Loucy (cell line): Measurements from ENCODE around the gene PDE2A.
A peak's percentile ranks its signal among the peaks of the same experiment; 100 is the strongest.

Source experiments
- H2AFZ ChIP-seq: fragments of 200-600 bp; sonication (generic); 2 replicates; pipeline ENCODE4 v1.6.0; 2016; ENCODE audit warnings: antibody characterized with exemption, mild to moderate bottlenecking, low read length, moderate library complexity
- H3F3A ChIP-seq: fragments of 200-600 bp; 2 replicates; pipeline ENCODE4 v1.6.0; 2016; ENCODE audit warnings: antibody characterized with exemption, low read depth, mild to moderate bottlenecking
- H3K27me3 ChIP-seq: fragments of 200-600 bp; sonication (generic); 2 replicates; pipeline ENCODE4 v1.6.1; 2014; ENCODE audit warnings: low read length, mild to moderate bottlenecking; ENCODE audit not compliant: insufficient read depth, poor library complexity, severe bottlenecking
- H3K36me3 ChIP-seq: fragments of 200-600 bp; sonication (generic); 2 replicates; pipeline ENCODE4 v1.6.1; 2016; ENCODE audit warnings: low read length; ENCODE audit not compliant: insufficient read depth
- H3K4me1 ChIP-seq: fragments of 200-600 bp; sonication (generic); 2 replicates; pipeline ENCODE4 v1.5.1; 2014; ENCODE audit warnings: low read length, mild to moderate bottlenecking; ENCODE audit not compliant: insufficient read depth, poor library complexity, severe bottlenecking
- H3K4me2 ChIP-seq: fragments of 200-600 bp; sonication (generic); 2 replicates; pipeline ENCODE4 v1.6.0; 2014; ENCODE audit warnings: antibody characterized with exemption, low read length, low read depth, mild to moderate bottlenecking; ENCODE audit not compliant: poor library complexity, severe bottlenecking
- H3K4me3 ChIP-seq: fragments of 200-600 bp; sonication (generic); 2 replicates; pipeline ENCODE4 v1.5.1; 2014; ENCODE audit warnings: low read length, mild to moderate bottlenecking, mixed read lengths; ENCODE audit not compliant: poor library complexity, severe bottlenecking
- H3K79me2 ChIP-seq: fragments of 200-600 bp; sonication (generic); 2 replicates; pipeline ENCODE4 v1.6.1; 2014; ENCODE audit warnings: low read length; ENCODE audit not compliant: insufficient read depth
- H3K9ac ChIP-seq: fragments of 200-600 bp; sonication (generic); 2 replicates; pipeline ENCODE4 v1.6.0; 2014; ENCODE audit warnings: mild to moderate bottlenecking, low read depth, low read length, moderate library complexity; ENCODE audit not compliant: poor library complexity, severe bottlenecking
- H3K9me2 ChIP-seq: fragments of 200-600 bp; sonication (generic); replicated peaks from 2 replicates; pipeline ENCODE4 v1.6.1; 2016; ENCODE audit warnings: low read depth, low read length, mixed read lengths
- H3K9me3 ChIP-seq: fragments of 200-600 bp; sonication (generic); 2 replicates; pipeline ENCODE4 v1.6.1; 2014; ENCODE audit warnings: mild to moderate bottlenecking, antibody characterized with exemption, low read length, low read depth; ENCODE audit not compliant: insufficient read depth
- H4K20me1 ChIP-seq: fragments of 200-600 bp; sonication (generic); 2 replicates; pipeline ENCODE4 v1.6.0; 2014; ENCODE audit warnings: antibody characterized with exemption, low read length, mild to moderate bottlenecking; ENCODE audit not compliant: insufficient read depth, poor library complexity, severe bottlenecking
- EZH2phosphoT487 ChIP-seq: fragments of 200-600 bp; IDR thresholded peaks from 2 replicates; pipeline ENCODE4 v1.6.1; 2018; ENCODE audit warnings: antibody characterized with exemption, mild to moderate bottlenecking, moderate library complexity, borderline replicate concordance
- TF ChIP-seq, protein P1 (sequence below): fragments of 200-600 bp; sonication (generic); conservative IDR thresholded peaks from 2 replicates; pipeline ENCODE4 v1.5.1; 2014; ENCODE audit warnings: mild to moderate bottlenecking, antibody characterized with exemption, low read length

The PDE2A gene

DNA sequence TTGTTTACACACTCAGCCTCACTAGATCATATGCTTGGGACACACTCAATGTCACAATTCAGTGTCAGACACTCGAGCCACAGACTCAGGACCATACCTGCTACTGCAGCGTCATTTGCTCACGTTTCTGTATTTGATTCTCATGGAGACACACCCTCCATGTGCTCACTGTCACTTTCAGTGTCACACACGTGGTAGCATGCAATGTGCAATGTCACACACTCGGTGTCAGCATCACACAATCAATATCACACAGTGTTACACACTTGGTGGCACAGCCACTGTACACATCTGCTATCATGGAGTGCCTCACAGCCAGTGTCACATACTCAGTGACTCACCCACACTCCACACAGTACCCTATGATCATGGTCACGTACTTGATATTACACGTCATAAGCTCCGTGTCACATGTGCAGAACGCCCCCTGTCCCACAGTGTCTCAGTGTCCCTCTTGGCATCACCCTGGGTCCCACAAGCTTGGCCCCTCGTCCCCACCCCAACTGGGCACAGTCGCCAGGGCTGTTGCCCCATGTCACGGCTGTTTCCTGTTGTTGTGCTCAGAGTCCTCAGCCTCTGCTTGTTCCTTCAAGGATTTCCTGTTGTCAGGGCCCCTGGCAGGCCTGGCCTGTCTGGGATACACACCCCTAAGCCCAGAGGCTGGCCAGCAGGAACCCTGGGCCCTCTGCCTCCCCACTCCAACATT lies 49.6 kb downstream of the PDE2A start:
- Histone ChIP-seq H3K9me2 (no peaks in the 10 kb centered on the region), H3K9me3 (no peaks in the 10 kb centered on the region), H3K9ac (no peak overlapping the region), H3K27me3 (no peaks in the 10 kb centered on the region), H3K4me2 (no peak overlapping the region), H4K20me1 (no peaks in the 10 kb centered on the region), H3K4me3 (no peak overlapping the region), H3K79me2 (no peaks in the 10 kb centered on the region), H3F3A (no peaks in the 10 kb centered on the region), H3K36me3 (no peaks in the 10 kb centered on the region), H3K4me1 (peaks cover 17% of the 10 kb centered on the region), H2AFZ (no peak overlapping the region)
- TF ChIP-seq, protein P1, sequence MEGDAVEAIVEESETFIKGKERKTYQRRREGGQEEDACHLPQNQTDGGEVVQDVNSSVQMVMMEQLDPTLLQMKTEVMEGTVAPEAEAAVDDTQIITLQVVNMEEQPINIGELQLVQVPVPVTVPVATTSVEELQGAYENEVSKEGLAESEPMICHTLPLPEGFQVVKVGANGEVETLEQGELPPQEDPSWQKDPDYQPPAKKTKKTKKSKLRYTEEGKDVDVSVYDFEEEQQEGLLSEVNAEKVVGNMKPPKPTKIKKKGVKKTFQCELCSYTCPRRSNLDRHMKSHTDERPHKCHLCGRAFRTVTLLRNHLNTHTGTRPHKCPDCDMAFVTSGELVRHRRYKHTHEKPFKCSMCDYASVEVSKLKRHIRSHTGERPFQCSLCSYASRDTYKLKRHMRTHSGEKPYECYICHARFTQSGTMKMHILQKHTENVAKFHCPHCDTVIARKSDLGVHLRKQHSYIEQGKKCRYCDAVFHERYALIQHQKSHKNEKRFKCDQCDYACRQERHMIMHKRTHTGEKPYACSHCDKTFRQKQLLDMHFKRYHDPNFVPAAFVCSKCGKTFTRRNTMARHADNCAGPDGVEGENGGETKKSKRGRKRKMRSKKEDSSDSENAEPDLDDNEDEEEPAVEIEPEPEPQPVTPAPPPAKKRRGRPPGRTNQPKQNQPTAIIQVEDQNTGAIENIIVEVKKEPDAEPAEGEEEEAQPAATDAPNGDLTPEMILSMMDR: no peak
- no peak for TF ChIP-seq EZH2phosphoT487

DNA sequence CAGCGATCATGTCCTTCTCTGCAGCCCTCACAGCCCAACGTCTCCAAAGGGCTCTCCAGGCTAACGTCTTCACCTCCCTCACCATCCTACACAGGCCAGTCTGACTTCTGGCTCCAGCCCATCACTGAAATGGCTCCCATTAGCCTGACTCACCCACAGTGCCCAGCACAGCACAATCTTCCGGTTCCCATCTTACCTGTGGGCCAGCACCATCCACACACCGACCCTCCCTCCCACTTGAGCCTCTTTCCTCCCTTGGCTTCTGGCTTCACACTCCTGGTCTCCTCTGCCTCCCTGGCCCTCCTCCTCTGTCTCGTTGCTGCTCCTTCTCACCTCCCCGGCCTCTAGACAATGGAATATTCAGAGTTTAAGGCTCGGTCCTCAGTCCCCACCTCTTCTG lies 51.2 kb downstream of the PDE2A start:
- H3F3A ChIP-seq: no peaks in the 10 kb centered on the region
- no peak for TF ChIP-seq EZH2phosphoT487
- TF ChIP-seq, protein P1: no peak
- H3K4me3 ChIP-seq: no peak overlapping the region
- H3K36me3 ChIP-seq: no peaks in the 10 kb centered on the region
- no peaks in the 10 kb centered on the region for H3K9me3 ChIP-seq
- no peak overlapping the region for H3K4me2 ChIP-seq
- no peak overlapping the region for H3K9ac ChIP-seq
- no peaks in the 10 kb centered on the region for H3K9me2 ChIP-seq
- H3K4me1 ChIP-seq: peaks cover 17% of the 10 kb centered on the region
- no peaks in the 10 kb centered on the region for H4K20me1 ChIP-seq
- H3K27me3 ChIP-seq: no peaks in the 10 kb centered on the region
- no peak overlapping the region for H2AFZ ChIP-seq
- no peaks in the 10 kb centered on the region for H3K79me2 ChIP-seq

DNA sequence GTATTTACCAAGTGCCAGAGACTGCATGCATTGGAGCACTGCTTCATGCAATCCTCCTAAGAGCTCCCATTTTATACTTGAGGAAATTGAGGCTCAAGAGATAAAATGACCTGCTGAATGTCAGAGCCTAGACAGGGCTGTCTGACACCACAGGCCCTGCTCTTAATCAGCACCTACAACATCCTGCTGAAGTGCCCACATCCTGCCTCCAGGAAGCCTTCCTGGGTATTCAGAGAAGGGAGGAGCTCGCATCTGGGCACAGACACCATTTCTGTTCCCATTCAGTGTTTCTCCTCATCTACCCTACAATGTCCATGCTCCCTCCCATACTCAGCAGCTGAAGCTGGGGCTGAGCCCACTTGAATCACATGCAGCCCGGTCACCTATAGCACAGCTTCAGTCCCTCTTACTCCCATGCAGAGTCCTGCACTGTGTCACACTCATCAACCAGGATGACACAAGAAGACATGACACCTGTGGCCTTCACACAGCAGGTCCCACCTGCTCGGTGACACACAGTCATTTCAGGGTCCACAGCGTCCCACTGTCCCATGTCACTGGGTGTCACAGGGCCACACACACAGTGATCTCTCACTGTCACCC lies 53.1 kb downstream of the PDE2A start:
- no peaks in the 10 kb centered on the region for H3K79me2 ChIP-seq
- H4K20me1 ChIP-seq: no peaks in the 10 kb centered on the region
- H3K9me2 ChIP-seq: no peaks in the 10 kb centered on the region
- no peak overlapping the region for H2AFZ ChIP-seq
- H3K4me2 ChIP-seq: peak overlapping the region; percentile 38
- H3K4me3 ChIP-seq: peak overlapping the region; percentile 2
- H3K27me3 ChIP-seq: no peaks in the 10 kb centered on the region
- no peaks in the 10 kb centered on the region for H3K9me3 ChIP-seq
- no peaks in the 10 kb centered on the region for H3F3A ChIP-seq
- peak overlapping the region; percentile 2 for H3K9ac ChIP-seq
- no peaks in the 10 kb centered on the region for H3K36me3 ChIP-seq
- TF ChIP-seq, protein P1: no peak
- TF ChIP-seq EZH2phosphoT487: no peak
- H3K4me1 ChIP-seq: peaks cover 17% of the 10 kb centered on the region
